ENCODE data around the gene LYG1. TPM values are rescaled to one million over a fixed set of nuclear protein-coding genes. Genes with fewer than 3 reads are reported as not detected.

The LYG1 gene
- polyA plus RNA-seq, 1 of the 3 experiments (the other 2 are of a cell fraction), result 1.2 TPM

GRCh38 chr2:99297994-99298393, 3.0 kb downstream of the LYG1 start:
- CTCF ChIA-PET, result interaction anchor here (1.3 kb wide), 1 partner anchor 15 kb away, joined by 3 read pairs; no protein-coding TSS in a partner anchor

GRCh38 chr2:99285526-99285925, 15.5 kb downstream of the LYG1 start:
- TF ChIP-seq RXRA (IDR thresholded peaks at IDR 0.05; ENCODE audit: borderline replicate concordance, low read depth) (no peak), JUND (IDR thresholded peaks at IDR 0.05) (no peak), POLR2AphosphoS5 (IDR thresholded peaks at IDR 0.05; ENCODE audit: low read depth, low read length) (no peak), CHD2 (IDR thresholded peaks at IDR 0.05; ENCODE audit: low read length, partially characterized antibody) (no peak), TEAD4 (IDR thresholded peaks at IDR 0.05; ENCODE audit: borderline replicate concordance, insufficient read depth) (no peak), FOXM1 (IDR thresholded peaks at IDR 0.05; ENCODE audit: low read depth) (no peak), CTCF (IDR thresholded peaks at IDR 0.05) (no peak), MEF2A (IDR thresholded peaks at IDR 0.05; ENCODE audit: borderline replicate concordance, low read depth) (no peak), RAD21 (IDR thresholded peaks at IDR 0.05; ENCODE audit: low read length) (no peak), RCOR1 (IDR thresholded peaks at IDR 0.05; ENCODE audit: low read length) (no peak)
- POLR2A ChIA-PET, result no interaction called here
- no peak overlapping the region for H3K9ac ChIP-seq
- no peak for DNase-seq
- H3K9me3 ChIP-seq, result no peaks in the 10 kb centered on the region; the same call in 1 of the 2 replicates
- CTCF ChIA-PET, result no interaction called here
- H3K27ac ChIP-seq (ENCODE audit: low read depth in 2 of 2, low read length in 1 of 2), result no peak overlapping the region
- no peaks in the 10 kb centered on the region for H4K20me1 ChIP-seq (ENCODE audit: insufficient read depth)
- H3K27me3 ChIP-seq (ENCODE audit: insufficient read depth), result no peaks in the 10 kb centered on the region
- H3K36me3 ChIP-seq (replicated peaks in 1 of 2; ENCODE audit: control insufficient read depth in 1 of 2, insufficient read depth in 2 of 2, low read length in 1 of 2), result no peaks in the 10 kb centered on the region
- H3K9me2 ChIP-seq, result no peaks in the 10 kb centered on the region
- H3K79me2 ChIP-seq (ENCODE audit: insufficient read depth), result no peaks in the 10 kb centered on the region
- no peak overlapping the region for H2AFZ ChIP-seq (ENCODE audit: low read depth)
- H3F3A ChIP-seq (replicated peaks; ENCODE audit: insufficient read depth), result no peaks in the 10 kb centered on the region
- WGBS (ENCODE audit: low lambda C conversion rate), result 97% methylated on average over 7 of the region's 7 CpGs
- H3K4me3 ChIP-seq (ENCODE audit: low read depth in 2 of 2, low read length in 1 of 2), result no peak overlapping the region
- no peaks in the 10 kb centered on the region for H3K4me1 ChIP-seq (ENCODE audit: control insufficient read depth in 1 of 2, insufficient read depth in 2 of 2, low read depth in 1 of 2, low read length in 1 of 2)
- H3K4me2 ChIP-seq, result no peak overlapping the region

More at GRCh38 chr2:99297994-99298393, 3.0 kb downstream of the LYG1 start:
- no peak for DNase-seq
- no peak for TF ChIP-seq NFIC (IDR thresholded peaks at IDR 0.05; ENCODE audit: borderline replicate concordance)
- no peak for TF ChIP-seq GATA2 (CRISPR knock-in tag; IDR thresholded peaks at IDR 0.05)
- TF ChIP-seq GABPA (IDR thresholded peaks at IDR 0.05; ENCODE audit: low read depth), result no peak
- TF ChIP-seq RAD21 (IDR thresholded peaks at IDR 0.05; ENCODE audit: low read length), result no peak
- no peak for TF ChIP-seq ZBTB33 (IDR thresholded peaks at IDR 0.05; ENCODE audit: borderline replicate concordance, low read depth)
- TF ChIP-seq MAX (IDR thresholded peaks at IDR 0.05; ENCODE audit: low read depth), result no peak
- no peak for TF ChIP-seq TAF1 (IDR thresholded peaks at IDR 0.05; ENCODE audit: borderline replicate concordance, low read depth, low read length)
- TF ChIP-seq RCOR1 (IDR thresholded peaks at IDR 0.05; ENCODE audit: low read length), result no peak
- no peak for TF ChIP-seq RFX5 (IDR thresholded peaks at IDR 0.05; ENCODE audit: low read length)
- TF ChIP-seq ELF1 (IDR thresholded peaks at IDR 0.05), result no peak
- no peak for TF ChIP-seq JUND (IDR thresholded peaks at IDR 0.05)
- no peak for TF ChIP-seq POLR2AphosphoS5 (IDR thresholded peaks at IDR 0.05; ENCODE audit: low read depth, low read length)
- TF ChIP-seq MEF2A (IDR thresholded peaks at IDR 0.05; ENCODE audit: borderline replicate concordance, low read depth), result no peak
- TF ChIP-seq TEAD4 (IDR thresholded peaks at IDR 0.05; ENCODE audit: borderline replicate concordance, insufficient read depth), result no peak
- TF ChIP-seq EP300 (IDR thresholded peaks at IDR 0.05; ENCODE audit: borderline replicate concordance in 1 of 2, low read depth in 1 of 2, low read length in 1 of 2), result no peak
- POLR2A ChIA-PET, result no interaction called here
- Histone ChIP-seq H3F3A (replicated peaks; ENCODE audit: insufficient read depth) (no peaks in the 10 kb centered on the region), H4K20me1 (ENCODE audit: insufficient read depth) (no peaks in the 10 kb centered on the region), H2AFZ (ENCODE audit: low read depth) (no peak overlapping the region), H3K4me3 (ENCODE audit: low read depth in 2 of 2, low read length in 1 of 2) (no peak overlapping the region), H3K9ac (no peak overlapping the region), H3K79me2 (ENCODE audit: insufficient read depth) (no peaks in the 10 kb centered on the region), H3K36me3 (replicated peaks in 1 of 2; ENCODE audit: control insufficient read depth in 1 of 2, insufficient read depth in 2 of 2, low read length in 1 of 2) (no peaks in the 10 kb centered on the region), H3K27me3 (ENCODE audit: insufficient read depth) (no peaks in the 10 kb centered on the region), H3K9me2 (no peaks in the 10 kb centered on the region), H3K4me1 (ENCODE audit: control insufficient read depth in 1 of 2, insufficient read depth in 2 of 2, low read depth in 1 of 2, low read length in 1 of 2) (no peaks in the 10 kb centered on the region), H3K9me3 (no peaks in the 10 kb centered on the region), H3K4me2 (no peak overlapping the region), H3K27ac (ENCODE audit: low read depth in 2 of 2, low read length in 1 of 2) (no peak overlapping the region)
- WGBS (ENCODE audit: low lambda C conversion rate), result 90% methylated on average over 2 of the region's 2 CpGs

All from SK-N-SH (cell line).